Neuronal stem cell (in vitro differentiated cells): Measurements from ENCODE around the gene TASP1.
"Not testable (repeated sequence)": the region's sequence is repeated elsewhere in the genome, so short reads cannot be mapped to it uniquely, and the experiment has no call there.

ENCODE experiments used
- DNase-seq: peaks from one replicate; pipeline ENCODE4 v3.0.0-alpha.2; 2013; ENCODE audit warnings: low spot score
- H2AFZ ChIP-seq: one replicate; pipeline ENCODE4 v1.6.1; 2013; ENCODE audit warnings: mild to moderate bottlenecking, low read length, inconsistent platforms
- H2AK5ac ChIP-seq: 2 replicates; pipeline ENCODE4 v1.6.1; 2013; ENCODE audit warnings: low read depth, mild to moderate bottlenecking, inconsistent platforms, low read length, moderate library complexity, mixed read lengths
- H2BK120ac ChIP-seq: 2 replicates; pipeline ENCODE4 v1.6.1; 2013; ENCODE audit warnings: low read depth, mild to moderate bottlenecking, inconsistent platforms, low read length, moderate library complexity, mixed read lengths
- H2BK12ac ChIP-seq: one replicate; pipeline ENCODE4 v1.6.1; 2013; ENCODE audit warnings: low read length, inconsistent platforms
- H2BK15ac ChIP-seq: 2 replicates; pipeline ENCODE4 v1.6.1; 2013; ENCODE audit warnings: mild to moderate bottlenecking, low read length, inconsistent platforms, mixed read lengths
- H2BK5ac ChIP-seq: one replicate; pipeline ENCODE4 v1.6.1; 2013; ENCODE audit warnings: inconsistent platforms, mild to moderate bottlenecking, low read length, moderate library complexity
- H3K14ac ChIP-seq: one replicate; pipeline ENCODE4 v1.6.1; 2013; ENCODE audit warnings: low read length, inconsistent platforms
- H3K18ac ChIP-seq: 2 replicates; pipeline ENCODE4 v1.6.1; 2013; ENCODE audit warnings: low read length, inconsistent platforms
- H3K23ac ChIP-seq: 2 replicates; pipeline ENCODE4 v1.6.1; 2013; ENCODE audit warnings: low read depth, mild to moderate bottlenecking, mixed read lengths, low read length, inconsistent platforms; ENCODE audit not compliant: poor library complexity
- H3K27ac ChIP-seq: replicated peaks from 3 replicates; pipeline ENCODE4 v1.5.1; 2013; ENCODE audit warnings: low read length, inconsistent platforms
- H3K27me3 ChIP-seq, 3 experiments: 2 replicates each; pipeline ENCODE4 v1.6.1; 2013; ENCODE audit warnings: low read length in 3 of 3, mild to moderate bottlenecking in 2 of 3, inconsistent platforms in 1 of 3, low read depth in 1 of 3, mixed read lengths in 1 of 3, moderate library complexity in 1 of 3; ENCODE audit not compliant: control insufficient read depth in 3 of 3, insufficient read depth in 3 of 3
- H3K36me3 ChIP-seq, 2 donors: replicated peaks in 1 of 2; 2 replicates each; pipeline ENCODE4 v1.6.1; 2013; ENCODE audit warnings: low read length in 2 of 2; ENCODE audit not compliant: control insufficient read depth in 2 of 2, insufficient read depth in 2 of 2
- H3K4ac ChIP-seq: 2 replicates; pipeline ENCODE4 v1.6.1; 2013; ENCODE audit warnings: inconsistent platforms, mild to moderate bottlenecking, low read length, moderate library complexity
- H3K4me1 ChIP-seq, 2 donors: 1 replicate in 1 of 2; 2 replicates in 1 of 2; pipeline ENCODE4 v1.6.1; 2013; ENCODE audit warnings: low read length in 2 of 2, low read depth in 1 of 2; ENCODE audit not compliant: control insufficient read depth in 2 of 2, insufficient read depth in 1 of 2
- H3K4me2 ChIP-seq: one replicate; pipeline ENCODE4 v1.6.1; 2013; ENCODE audit warnings: mild to moderate bottlenecking, low read length, inconsistent platforms; ENCODE audit not compliant: insufficient read depth, poor library complexity, severe bottlenecking
- H3K4me3 ChIP-seq, 2 donors: 2 replicates each; pipeline ENCODE4 v1.5.1; 2013; ENCODE audit warnings: low read length in 2 of 2, mild to moderate bottlenecking in 2 of 2, inconsistent platforms in 1 of 2, moderate library complexity in 1 of 2
- H3K79me1 ChIP-seq: one replicate; pipeline ENCODE4 v1.6.1; 2013; ENCODE audit warnings: low read depth, mild to moderate bottlenecking, inconsistent platforms, low read length, moderate library complexity
- H3K9ac ChIP-seq: one replicate; pipeline ENCODE4 v1.6.1; 2013; ENCODE audit warnings: mild to moderate bottlenecking, low read depth, low read length, inconsistent platforms; ENCODE audit not compliant: poor library complexity
- H3K9me3 ChIP-seq, 2 donors: replicated peaks in 1 of 2; 2 replicates each; pipeline versions ENCODE3 to v1.6.1; 2013; ENCODE audit warnings: low read length in 2 of 2, mild to moderate bottlenecking in 2 of 2, inconsistent platforms in 1 of 2, low read depth in 1 of 2, mixed read lengths in 1 of 2, moderate library complexity in 1 of 2; ENCODE audit not compliant: control insufficient read depth in 2 of 2, insufficient read depth in 1 of 2
- H4K8ac ChIP-seq: one replicate; pipeline ENCODE4 v1.6.1; 2013; ENCODE audit warnings: low read depth, mild to moderate bottlenecking, inconsistent platforms, low read length, moderate library complexity
- H4K91ac ChIP-seq: one replicate; pipeline ENCODE4 v1.6.1; 2013; ENCODE audit warnings: low read length, low read depth, mild to moderate bottlenecking, inconsistent platforms; ENCODE audit not compliant: poor library complexity
- WGBS, 2 donors: extraction: QIAGEN DNeasy Blood & Tissue Kit; methylation state at CpG; one replicate each; pipeline ENCODE4 v1.1.7; 2013; ENCODE audit warnings: missing lambda C conversion rate in 2 of 2, mixed read lengths in 1 of 2; ENCODE audit not compliant: insufficient read length in 2 of 2, insufficient replicate concordance in 1 of 2; ENCODE audit errors: extremely low coverage in 2 of 2; 5-methylcytosine and 5-hydroxymethylcytosine counted together

Gene TASP1

DNA sequence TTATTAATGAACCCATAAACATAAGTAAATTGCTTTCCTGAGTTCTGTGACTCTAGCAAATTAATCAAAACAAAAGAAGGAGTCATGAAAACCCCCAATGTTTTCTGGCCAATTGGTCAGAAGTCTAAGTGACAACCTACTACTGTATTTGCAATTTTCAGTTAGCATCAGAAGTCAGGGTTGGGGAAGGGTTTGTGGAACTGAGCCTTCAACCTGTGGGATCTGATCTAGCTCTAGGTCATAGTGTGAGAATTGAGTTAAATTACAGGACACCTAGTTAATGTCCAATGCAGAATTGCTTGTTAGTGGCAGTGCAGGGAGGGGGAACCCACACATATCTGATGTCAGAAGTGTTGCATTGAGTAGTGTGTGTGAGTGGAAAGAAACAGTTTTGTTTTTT is 275.3 kb downstream of the TASP1 start:
- Histone ChIP-seq H4K91ac (no peak overlapping the region), H3K18ac (no peak overlapping the region), H4K8ac (no peak overlapping the region), H3K14ac (no peak overlapping the region), H3K27ac (no peak overlapping the region), H3K23ac (no peak overlapping the region), H3K79me1 (no peaks in the 10 kb centered on the region), H3K9me3 (no peaks in the 10 kb centered on the region), H2BK12ac (no peak overlapping the region), H3K27me3 (no peaks in the 10 kb centered on the region), H3K4me3 (no peak overlapping the region), H3K36me3 (no peaks in the 10 kb centered on the region), H2AFZ (no peak overlapping the region), H3K9ac (no peak overlapping the region), H2BK15ac (no peak overlapping the region), H2AK5ac (no peak overlapping the region), H3K4me1 (no peaks in the 10 kb centered on the region), H2BK5ac (no peak overlapping the region), H2BK120ac (no peak overlapping the region), H3K4me2 (no peak overlapping the region), H3K4ac (no peak overlapping the region)
- no peak for DNase-seq

DNA sequence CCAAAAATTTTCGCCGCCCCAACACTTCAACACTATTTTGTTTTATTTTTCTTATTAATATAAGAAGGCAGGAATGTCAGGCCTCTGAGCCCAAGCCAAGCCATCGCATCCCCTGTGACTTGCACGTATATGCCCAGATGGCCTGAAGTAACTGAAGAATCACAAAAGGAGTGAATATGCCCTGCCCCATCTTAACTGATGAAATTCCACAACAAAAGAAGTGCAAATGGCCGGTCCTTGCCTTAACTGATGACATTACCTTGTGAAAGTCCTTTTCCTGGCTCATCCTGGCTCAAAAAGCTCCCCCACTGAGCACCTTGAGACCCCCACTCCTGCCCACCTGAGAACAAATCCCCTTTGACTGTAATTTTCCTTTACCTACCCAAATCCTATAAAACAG is 276.6 kb downstream of the TASP1 start:
- not testable (repeated sequence) for H3K9ac ChIP-seq, H3K9me3 ChIP-seq
- WGBS, 2 donors: no CpG with 5 or more reads among the region's 5 CpGs

DNA sequence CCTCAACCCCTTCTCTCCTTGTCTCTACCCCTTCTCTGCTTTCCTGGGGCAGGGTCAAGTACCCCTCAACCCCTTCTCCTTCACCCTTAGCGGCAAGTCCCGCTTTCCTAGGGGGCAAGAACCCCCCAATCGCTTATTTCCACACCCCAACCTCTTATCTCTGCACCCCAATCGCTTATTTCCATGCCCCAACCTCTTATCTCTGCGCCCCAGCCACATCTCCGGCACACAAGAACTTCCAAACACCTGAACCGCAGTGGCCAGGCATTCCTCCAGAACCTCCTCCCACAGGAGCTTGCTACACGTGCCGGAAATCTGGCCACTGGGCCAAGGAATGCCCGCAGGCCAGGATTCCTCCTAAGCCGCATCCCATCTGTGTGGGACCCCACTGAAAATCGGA is 279.8 kb downstream of the TASP1 start:
- DNase-seq, H2BK5ac ChIP-seq, H2AFZ ChIP-seq, H2AK5ac ChIP-seq, H3K9me3 ChIP-seq, H2BK120ac ChIP-seq, H3K14ac ChIP-seq, H3K27ac ChIP-seq, H3K4me2 ChIP-seq, H3K4me3 ChIP-seq, H3K79me1 ChIP-seq, H4K8ac ChIP-seq, H2BK12ac ChIP-seq, H3K18ac ChIP-seq, H3K9ac ChIP-seq, H3K27me3 ChIP-seq, H2BK15ac ChIP-seq, H3K4ac ChIP-seq, H3K23ac ChIP-seq, H3K36me3 ChIP-seq, H3K4me1 ChIP-seq, H4K91ac ChIP-seq: not testable (repeated sequence)
- WGBS, 2 donors: no CpG with 5 or more reads among the region's 12 CpGs

More for the DNA sequence above, 276.6 kb downstream of the TASP1 start:
- not testable (repeated sequence) for H2AK5ac ChIP-seq, H3K4me2 ChIP-seq, H2BK12ac ChIP-seq, H3K27ac ChIP-seq, H3K4me3 ChIP-seq, H3K36me3 ChIP-seq, H2AFZ ChIP-seq, H3K4me1 ChIP-seq, H3K23ac ChIP-seq, H4K91ac ChIP-seq, H3K27me3 ChIP-seq, H2BK120ac ChIP-seq, H3K14ac ChIP-seq, H3K4ac ChIP-seq, H4K8ac ChIP-seq, H3K18ac ChIP-seq, H3K79me1 ChIP-seq, H2BK5ac ChIP-seq, DNase-seq, H2BK15ac ChIP-seq

- not testable (repeated sequence) for H3K4ac ChIP-seq, H3K18ac ChIP-seq, H3K23ac ChIP-seq, H3K36me3 ChIP-seq, H3K9ac ChIP-seq, H4K91ac ChIP-seq, H3K27me3 ChIP-seq, H3K4me1 ChIP-seq, H2AFZ ChIP-seq, H4K8ac ChIP-seq, DNase-seq, H3K9me3 ChIP-seq, H3K27ac ChIP-seq, H2BK120ac ChIP-seq, H3K14ac ChIP-seq, H3K4me3 ChIP-seq, H3K4me2 ChIP-seq, H2BK15ac ChIP-seq, H2BK5ac ChIP-seq, H2BK12ac ChIP-seq, H2AK5ac ChIP-seq, H3K79me1 ChIP-seq
- no CpG with 5 or more reads among the region's 6 CpGs for WGBS, 2 donors
Observed at GRCh38 chr20:13357782-13358181, 280.9 kb downstream of the TASP1 start.
